ENCODE measurements around the gene PEPD.
A peak's percentile ranks its signal among the peaks of the same experiment; 100 is the strongest.

The PEPD gene

DNA sequence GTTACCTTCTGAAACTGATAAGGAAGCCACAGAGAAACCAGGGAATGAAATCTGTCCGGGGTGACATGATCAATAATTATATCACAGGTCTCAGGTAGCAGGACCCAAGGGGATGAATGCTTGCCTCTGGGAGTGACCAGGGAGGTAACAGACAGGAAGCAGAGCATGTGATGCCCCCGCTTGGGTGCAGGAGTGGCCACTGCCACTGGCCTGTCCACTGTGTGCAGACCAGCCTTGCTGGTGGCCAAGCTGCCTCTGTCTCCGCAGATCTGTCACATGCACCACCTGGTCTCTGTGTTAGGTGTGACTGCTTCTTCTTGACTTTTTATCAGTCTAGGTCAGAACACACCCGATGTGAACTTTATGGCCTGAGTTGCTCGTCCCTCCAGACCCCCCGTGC lies 71.8 kb downstream of the PEPD start:
- TF ChIP-seq GATA1 (IDR thresholded peaks at IDR 0.05; ENCODE audit: low read depth, low read length) (no peak), POLR2A (IDR thresholded peaks at IDR 0.05; ENCODE audit: low read length) (no peak)

DNA sequence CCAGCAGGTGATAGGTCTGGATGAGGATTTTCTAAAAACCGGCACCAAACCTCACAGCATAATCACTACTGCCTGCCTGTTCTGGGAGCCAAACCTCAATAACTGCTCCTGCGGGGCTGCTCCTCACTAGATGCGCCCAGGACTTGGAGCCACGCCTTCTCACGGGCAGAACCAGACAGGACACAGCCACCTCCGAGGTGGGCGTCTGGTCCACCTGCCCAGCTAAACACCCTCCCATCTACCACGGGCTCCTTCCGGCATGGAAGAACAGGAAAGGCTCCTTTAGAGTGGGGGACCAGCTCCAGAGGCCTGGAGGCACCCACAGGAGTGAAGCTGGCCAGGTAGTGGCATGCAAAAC lies 73.5 kb downstream of the PEPD start:
- DNase-seq, result no peak
- no peak for TF ChIP-seq GATA1 (IDR thresholded peaks at IDR 0.05; ENCODE audit: low read depth, low read length)
- no peak for TF ChIP-seq POLR2A (IDR thresholded peaks at IDR 0.05; ENCODE audit: low read length)

More for the DNA sequence above, 71.8 kb downstream of the PEPD start:
- DNase-seq, result no peak

DNA sequence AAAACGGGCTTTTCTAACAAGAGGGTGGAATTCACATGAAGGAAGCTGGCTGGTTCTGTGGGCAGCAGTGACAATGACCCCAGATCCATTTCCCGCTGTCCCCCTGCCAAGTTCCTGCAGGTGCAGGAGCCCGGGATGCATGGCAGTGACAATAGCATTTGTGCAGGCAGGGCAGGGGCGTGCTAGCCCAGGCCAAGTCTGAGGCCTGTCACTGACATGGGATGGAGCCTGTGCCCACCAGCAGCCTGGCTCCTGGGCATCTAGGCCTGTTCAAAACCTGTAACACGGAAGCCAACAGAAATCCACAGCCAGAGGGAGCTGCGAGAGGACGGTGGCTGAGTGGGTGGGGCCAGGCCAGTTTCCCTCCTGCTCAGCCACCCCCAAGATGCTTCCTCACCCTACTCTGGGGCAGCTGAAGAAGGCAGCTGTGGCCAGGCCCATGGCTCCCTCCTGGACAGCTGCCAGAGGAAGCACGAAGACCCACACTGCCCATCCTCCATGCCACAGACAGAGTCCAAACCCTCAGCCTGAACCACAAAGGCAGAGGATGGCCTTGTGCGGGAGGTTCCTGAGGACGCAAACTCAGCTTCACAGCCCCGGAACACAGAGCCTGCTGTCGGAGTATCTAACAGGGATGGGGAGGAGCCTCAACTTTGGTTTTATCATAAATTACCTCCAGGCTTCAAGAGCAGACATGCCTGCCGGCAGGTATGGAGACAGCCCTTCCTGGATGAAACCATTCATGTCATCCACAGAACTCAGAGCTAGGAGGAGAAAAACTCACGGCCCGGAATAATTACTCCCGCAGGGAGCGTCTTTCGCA lies 74.0 kb downstream of the PEPD start:
- TF ChIP-seq POLR2A (IDR thresholded peaks at IDR 0.05; ENCODE audit: low read length), result no peak
- no peak for TF ChIP-seq GATA1 (IDR thresholded peaks at IDR 0.05; ENCODE audit: low read depth, low read length)
- no peak for DNase-seq

DNA sequence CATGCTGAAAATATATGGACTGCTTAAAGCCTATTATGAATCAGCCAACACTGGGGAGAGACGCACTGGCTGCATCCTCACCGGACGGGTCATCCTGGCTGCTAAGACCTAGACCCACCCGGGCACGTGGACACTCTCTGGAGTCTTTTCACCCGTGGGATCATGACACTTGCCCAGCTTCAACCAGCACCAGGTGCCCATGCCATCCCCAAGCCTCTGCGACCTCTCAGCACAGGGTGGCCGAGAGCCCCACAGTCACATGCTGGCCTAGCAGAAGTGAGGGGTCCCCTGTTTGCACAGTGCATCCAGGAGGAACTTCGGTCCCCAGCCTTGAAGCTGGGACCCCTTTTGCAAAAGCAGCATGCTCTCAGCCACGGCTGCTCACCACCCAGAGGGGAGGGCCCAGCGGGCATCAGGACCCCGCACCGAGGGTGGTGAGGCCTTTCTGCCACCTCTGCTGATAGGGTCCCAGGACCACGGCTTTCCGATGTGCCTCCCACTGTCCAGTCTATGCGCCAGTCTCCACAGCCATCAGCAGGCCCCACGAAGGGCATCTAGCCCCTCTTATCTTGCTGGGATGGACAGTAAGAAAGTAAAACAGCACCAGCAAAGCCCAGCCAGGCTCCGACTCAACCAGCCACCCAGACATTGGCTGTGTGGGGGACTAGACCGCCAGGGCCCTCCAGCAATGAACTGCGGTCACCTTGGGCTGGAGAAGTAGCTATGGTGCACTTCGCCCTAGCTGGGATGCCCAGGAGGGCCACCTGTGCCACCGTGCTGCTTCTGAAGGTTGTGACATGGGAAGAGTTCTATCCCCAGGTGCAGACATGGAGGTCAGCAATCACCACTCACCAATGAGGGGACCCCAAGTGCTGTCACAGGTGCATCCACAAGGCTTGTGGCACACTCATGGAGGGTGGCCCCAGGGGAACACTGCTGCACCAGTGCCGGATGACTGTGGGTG lies 75.0 kb downstream of the PEPD start:
- DNase-seq, result no peak
- TF ChIP-seq GATA1 (IDR thresholded peaks at IDR 0.05; ENCODE audit: low read depth, low read length), result no peak
- no peak for TF ChIP-seq POLR2A (IDR thresholded peaks at IDR 0.05; ENCODE audit: low read length)

DNA sequence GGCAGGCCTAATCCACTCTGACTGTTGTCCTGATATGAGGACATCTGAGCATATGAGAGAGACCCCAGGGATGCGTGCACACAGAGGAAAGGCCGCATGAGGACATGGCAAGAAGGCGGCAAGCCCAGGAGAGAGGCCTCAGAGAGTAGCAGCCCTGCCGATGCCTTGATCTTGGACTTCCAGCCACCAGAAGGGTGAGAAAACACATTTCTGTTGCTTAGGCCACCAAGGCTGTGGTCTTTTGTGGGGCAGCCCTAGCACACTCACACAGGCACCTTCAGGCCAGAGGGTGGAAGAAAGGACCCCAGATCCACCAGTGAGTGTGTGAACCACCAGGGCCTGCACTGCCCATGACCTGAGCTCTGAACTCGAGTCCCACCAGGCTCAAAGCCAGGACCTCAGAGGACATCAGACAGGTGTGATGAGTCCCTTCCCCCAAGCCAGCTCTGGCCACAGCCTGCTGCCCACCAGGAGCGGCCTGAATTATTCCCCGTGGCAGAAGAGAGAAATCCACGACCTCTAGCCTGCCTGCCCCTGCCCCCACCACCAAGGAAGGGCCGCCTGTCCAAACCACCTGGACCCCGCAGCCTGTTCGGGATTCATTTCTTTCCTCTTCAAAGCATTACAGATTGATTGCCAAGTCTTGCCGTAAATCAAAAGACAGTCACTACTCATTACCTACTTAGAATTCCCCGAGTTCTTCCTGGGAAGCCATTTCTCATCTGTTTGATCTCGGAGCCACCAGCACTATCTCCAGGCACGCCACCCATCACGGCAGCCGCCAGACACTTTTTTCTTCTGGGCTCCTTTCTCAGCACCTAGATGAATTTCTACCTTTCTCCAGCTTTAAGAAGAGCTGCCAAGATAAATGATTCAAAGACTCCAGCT lies 75.9 kb downstream of the PEPD start:
- no peak for TF ChIP-seq POLR2A (IDR thresholded peaks at IDR 0.05; ENCODE audit: low read length)
- no peak for TF ChIP-seq GATA1 (IDR thresholded peaks at IDR 0.05; ENCODE audit: low read depth, low read length)
- no peak for DNase-seq

DNA sequence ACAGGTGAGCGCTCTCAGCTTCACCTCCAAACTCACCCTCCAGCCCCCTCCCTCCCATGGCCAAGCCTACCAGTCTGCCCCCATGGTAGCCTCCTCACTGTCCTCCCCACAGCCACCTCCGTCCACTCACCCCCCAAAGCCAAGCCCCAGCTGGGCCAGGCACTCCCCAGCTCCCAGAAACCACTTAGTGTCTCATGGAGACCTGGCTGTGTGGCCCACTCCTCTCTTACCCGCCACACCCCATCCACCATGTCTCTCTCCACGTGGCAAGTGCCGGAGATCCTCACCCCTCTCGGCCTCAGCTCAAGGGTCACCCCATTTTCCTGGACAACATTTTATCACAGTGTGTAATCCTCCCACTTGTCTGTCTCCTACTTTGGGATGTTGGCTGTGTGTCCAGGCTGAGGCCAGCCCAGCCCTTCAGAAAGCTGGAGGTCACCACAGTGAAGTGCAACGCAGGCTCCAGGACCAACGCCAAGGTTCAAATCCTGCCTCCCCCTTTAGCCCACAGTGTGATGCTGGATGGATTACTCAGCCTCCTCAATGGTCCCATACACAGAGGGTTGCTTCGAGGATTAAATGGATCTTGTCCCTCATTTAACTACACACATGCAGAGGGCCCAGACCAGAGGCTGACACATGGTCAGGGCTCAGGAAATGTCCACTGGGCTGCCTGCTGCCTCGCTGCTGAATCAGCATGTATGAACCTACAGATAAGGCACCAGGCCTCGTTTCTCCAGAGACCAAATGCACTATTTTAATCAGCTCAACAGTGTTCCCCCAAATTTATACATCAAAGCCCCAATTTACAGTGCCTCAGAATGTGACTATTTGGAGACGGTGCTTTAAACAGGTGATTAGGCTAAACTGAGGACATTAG lies 76.8 kb downstream of the PEPD start:
- TF ChIP-seq POLR2A (IDR thresholded peaks at IDR 0.05; ENCODE audit: low read length) (no peak), GATA1 (IDR thresholded peaks at IDR 0.05; ENCODE audit: low read depth, low read length) (no peak)
- DNase-seq, result no peak

DNA sequence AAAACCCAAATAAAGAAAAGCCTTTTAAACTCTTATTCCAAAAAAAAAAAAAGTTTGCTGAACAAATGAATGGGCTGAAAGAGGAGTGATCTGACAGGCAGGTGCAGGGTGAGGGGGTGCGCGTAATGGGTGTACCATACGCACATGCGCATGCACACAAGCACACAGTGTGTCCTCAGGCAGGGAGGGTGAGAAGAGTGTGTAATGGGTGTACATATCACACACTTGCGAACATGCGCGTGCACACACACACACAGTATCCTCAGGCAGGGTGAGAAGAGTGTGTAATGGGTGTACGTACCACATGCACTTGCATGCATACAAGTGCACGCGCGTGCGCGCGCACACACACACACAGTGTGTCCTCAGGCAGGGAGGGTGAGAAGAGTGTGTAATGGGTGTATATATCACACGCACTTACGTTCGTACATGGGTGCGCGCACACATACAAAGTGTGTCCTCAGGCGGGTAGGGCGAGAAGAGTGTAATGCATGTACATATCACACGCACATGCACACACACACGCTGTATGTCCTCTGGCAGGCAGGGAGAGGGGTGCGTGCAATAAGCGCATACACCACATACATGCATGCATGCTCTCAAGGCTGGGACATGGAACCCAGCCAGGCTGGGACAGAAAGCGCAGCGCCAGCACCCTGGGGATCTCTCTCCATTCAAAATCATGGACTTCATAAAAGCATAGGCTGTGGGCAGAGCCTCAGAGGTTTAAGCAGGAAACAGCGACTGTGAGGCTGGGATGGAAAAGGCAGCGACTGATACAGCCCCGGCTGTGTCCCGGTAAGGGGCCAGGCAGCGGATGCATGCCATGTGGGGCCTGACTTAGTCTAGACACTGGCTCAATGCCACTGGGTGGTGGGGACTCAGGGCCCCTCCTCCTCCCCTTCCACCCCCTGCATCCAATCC lies 77.7 kb downstream of the PEPD start:
- no peak for TF ChIP-seq GATA1 (IDR thresholded peaks at IDR 0.05; ENCODE audit: low read depth, low read length)
- no peak for TF ChIP-seq POLR2A (IDR thresholded peaks at IDR 0.05; ENCODE audit: low read length)
- DNase-seq, result no peak

DNA sequence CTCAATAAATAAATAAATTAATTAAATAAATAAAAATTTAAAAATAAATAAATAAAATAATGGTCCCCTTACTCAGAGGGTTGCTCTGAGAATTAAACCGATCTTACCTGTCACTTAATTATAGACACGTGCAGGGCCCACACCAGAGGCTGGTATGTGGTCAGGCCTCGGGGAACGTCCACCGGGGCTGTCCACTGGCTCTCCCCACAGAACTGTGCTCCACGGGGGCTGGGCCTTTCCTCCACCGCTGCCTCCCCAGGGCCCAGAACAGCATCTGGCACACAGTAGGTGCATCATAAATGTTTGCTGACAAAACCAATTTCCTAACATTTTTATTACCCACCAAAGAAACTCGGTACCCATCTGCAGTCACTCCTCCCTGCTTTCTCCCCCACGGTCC lies 78.9 kb downstream of the PEPD start:
- no peak for TF ChIP-seq POLR2A (IDR thresholded peaks at IDR 0.05; ENCODE audit: low read length)
- TF ChIP-seq GATA1 (IDR thresholded peaks at IDR 0.05; ENCODE audit: low read depth, low read length), result no peak
- DNase-seq, result no peak

DNA sequence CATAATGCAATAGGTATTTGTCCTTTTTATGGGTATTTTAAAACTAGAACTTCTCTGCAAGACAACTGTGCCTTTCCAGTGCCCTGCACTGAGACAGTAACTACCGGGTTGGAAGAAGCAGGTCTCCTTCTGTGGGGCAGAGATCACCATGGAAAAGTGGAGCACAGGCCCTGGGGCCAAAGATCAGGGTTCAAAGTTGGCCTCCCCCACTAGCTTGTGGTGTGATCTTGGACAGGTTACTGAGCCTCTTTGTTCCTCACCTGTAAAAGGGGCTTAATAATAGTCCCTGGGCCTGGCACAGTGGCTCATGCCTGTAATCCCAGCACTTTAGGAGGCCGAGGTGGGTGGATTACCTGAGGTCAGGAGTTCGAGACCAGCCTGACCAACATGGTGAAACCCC lies 79.8 kb downstream of the PEPD start:
- DNase-seq, result no peak
- TF ChIP-seq POLR2A (IDR thresholded peaks at IDR 0.05; ENCODE audit: low read length) (no peak), GATA1 (IDR thresholded peaks at IDR 0.05; ENCODE audit: low read depth, low read length) (no peak)

DNA sequence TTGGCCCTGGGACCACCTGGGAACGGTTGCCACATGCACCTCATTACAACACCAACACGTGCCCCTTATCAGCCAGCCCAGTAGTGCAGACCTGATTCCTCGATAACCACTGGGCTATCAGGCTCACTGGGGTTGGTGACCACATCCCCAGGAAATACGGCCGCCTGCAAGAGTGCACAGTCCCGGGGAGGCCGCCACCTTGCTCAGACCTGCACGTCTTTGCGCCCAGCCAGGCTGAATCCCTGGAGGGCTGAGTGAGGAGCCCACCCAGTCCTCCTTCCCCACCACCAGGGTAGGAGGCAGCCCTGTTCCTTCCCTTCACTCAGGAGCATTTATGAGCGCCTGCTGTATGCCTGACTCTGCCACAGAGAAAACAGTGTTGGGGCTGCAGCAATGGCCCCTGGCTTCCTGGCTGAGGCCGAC lies 80.3 kb downstream of the PEPD start:
- peak; percentile 22 to 63 for DNase-seq
- no peak for TF ChIP-seq POLR2A (IDR thresholded peaks at IDR 0.05; ENCODE audit: low read length)
- TF ChIP-seq GATA1 (IDR thresholded peaks at IDR 0.05; ENCODE audit: low read depth, low read length), result no peak

DNA sequence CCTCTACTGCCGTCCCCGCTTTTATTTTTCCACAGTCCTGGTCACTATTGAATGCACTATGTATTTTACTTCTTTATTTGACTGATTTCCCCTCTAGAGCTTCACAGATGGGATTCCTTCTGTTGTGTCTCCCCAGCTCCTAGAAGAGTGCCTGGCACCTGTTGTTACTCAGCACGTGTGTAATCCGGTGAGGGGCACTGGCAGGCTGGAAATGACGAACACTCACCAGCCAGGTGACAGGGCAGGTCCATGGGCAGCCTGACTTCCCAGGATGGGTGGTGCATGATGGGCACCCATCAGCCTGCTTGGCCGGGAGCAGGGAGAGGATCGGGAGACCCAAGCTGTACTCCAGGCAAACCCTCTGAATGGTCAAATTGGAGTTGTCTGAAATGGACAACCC lies 80.9 kb downstream of the PEPD start:
- DNase-seq, result no peak
- no peak for TF ChIP-seq POLR2A (IDR thresholded peaks at IDR 0.05; ENCODE audit: low read length)

DNA sequence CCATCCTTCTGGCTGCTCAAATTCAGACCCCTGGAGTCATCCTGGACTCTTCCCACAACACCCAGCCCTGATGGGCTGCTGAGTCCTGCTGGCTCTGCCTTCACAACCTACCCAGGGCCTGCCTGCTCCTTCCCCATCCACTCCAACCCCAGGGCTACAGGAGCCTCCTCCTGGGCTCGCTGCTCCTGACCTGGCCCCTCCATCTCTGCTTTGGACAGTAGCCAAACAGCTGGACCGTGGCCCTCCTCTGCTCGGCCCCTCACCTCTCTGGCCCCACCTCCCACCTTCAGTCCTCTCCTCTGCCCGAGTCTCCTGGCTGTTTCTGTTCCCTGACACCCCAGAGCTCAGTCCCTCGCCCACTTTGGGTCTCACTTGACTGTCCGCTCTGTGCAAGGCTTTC lies 81.3 kb downstream of the PEPD start:
- TF ChIP-seq POLR2A (IDR thresholded peaks at IDR 0.05; ENCODE audit: low read length) (no peak), GATA1 (IDR thresholded peaks at IDR 0.05; ENCODE audit: low read depth, low read length) (no peak)
- DNase-seq, result no peak

All from erythroblast (primary cell).